ENCODE results near the gene MYL5.

The MYL5 gene

GRCh38 chr4:632926-633325, 41.4 kb upstream of the MYL5 start:
- no peaks in the 10 kb centered on the region for H3K79me2 ChIP-seq (ENCODE audit: control insufficient read depth, insufficient read depth, low read length, poor library complexity)
- WGBS (ENCODE audit: extremely low coverage, insufficient coverage, insufficient read length) = no CpG with 5 or more reads among the region's 6 CpGs
- H4K91ac ChIP-seq (ENCODE audit: low read depth, low read length) = no peak overlapping the region
- H3K9ac ChIP-seq (ENCODE audit: low read length) = no peak overlapping the region
- H3K14ac ChIP-seq (ENCODE audit: low read length) = no peak overlapping the region
- H3K18ac ChIP-seq (ENCODE audit: low read length) = no peak overlapping the region
- H4K8ac ChIP-seq (ENCODE audit: low read depth, low read length) = no peak overlapping the region
- H4K12ac ChIP-seq (ENCODE audit: low read depth, low read length) = no peak overlapping the region
- no peak overlapping the region for H2BK5ac ChIP-seq (ENCODE audit: low read depth, low read length, poor library complexity)
- no peaks in the 10 kb centered on the region for H3K27me3 ChIP-seq (ENCODE audit: insufficient read depth, low read length)
- DNase-seq = peak in 1 of 2 donors; percentile 13
- H2BK12ac ChIP-seq (ENCODE audit: low read length) = no peak overlapping the region
- H3K4me2 ChIP-seq (ENCODE audit: low read length) = no peak overlapping the region
- no peaks in the 10 kb centered on the region for H3K79me1 ChIP-seq (ENCODE audit: low read length)
- H3K9me3 ChIP-seq (ENCODE audit: insufficient read depth, low read depth, low read length) = peaks cover 23% of the 10 kb centered on the region
- H2AFZ ChIP-seq (ENCODE audit: insufficient read depth, low read length, poor library complexity) = no peak overlapping the region
- H3K36me3 ChIP-seq (ENCODE audit: control insufficient read depth in 1 of 2, insufficient read depth in 2 of 2, low read length in 2 of 2) = no peaks in the 10 kb centered on the region
- H2AK5ac ChIP-seq (ENCODE audit: low read length) = no peak overlapping the region
- H3K4me1 ChIP-seq (ENCODE audit: control insufficient read depth in 1 of 2, insufficient read depth in 2 of 2, low read length in 2 of 2) = no peaks in the 10 kb centered on the region
- H3K4me3 ChIP-seq (ENCODE audit: low read depth, low read length) = no peak overlapping the region
- no peak overlapping the region for H3K4ac ChIP-seq (ENCODE audit: low read depth, low read length)
- no peak overlapping the region for H3K27ac ChIP-seq (ENCODE audit: low read depth, low read length)
- H3K23ac ChIP-seq (ENCODE audit: low read length) = no peak overlapping the region
- no peak overlapping the region for H2BK120ac ChIP-seq (ENCODE audit: insufficient read depth, low read length, poor library complexity)

- Histone ChIP-seq H3K4ac (ENCODE audit: low read depth, low read length) (no peak overlapping the region), H4K91ac (ENCODE audit: low read depth, low read length) (no peak overlapping the region), H3K4me3 (ENCODE audit: low read depth, low read length) (no peak overlapping the region), H3K36me3 (ENCODE audit: control insufficient read depth in 1 of 2, insufficient read depth in 2 of 2, low read length in 2 of 2) (no peaks in the 10 kb centered on the region), H3K4me2 (ENCODE audit: low read length) (no peak overlapping the region), H2BK12ac (ENCODE audit: low read length) (no peak overlapping the region), H3K27me3 (ENCODE audit: insufficient read depth, low read length) (no peaks in the 10 kb centered on the region), H2AFZ (ENCODE audit: insufficient read depth, low read length, poor library complexity) (no peak overlapping the region), H3K9ac (ENCODE audit: low read length) (no peak overlapping the region), H3K9me3 (ENCODE audit: insufficient read depth, low read depth, low read length) (peaks cover 23% of the 10 kb centered on the region), H4K12ac (ENCODE audit: low read depth, low read length) (no peak overlapping the region), H3K79me1 (ENCODE audit: low read length) (no peaks in the 10 kb centered on the region), H3K18ac (ENCODE audit: low read length) (no peak overlapping the region), H3K27ac (ENCODE audit: low read depth, low read length) (no peak overlapping the region), H2AK5ac (ENCODE audit: low read length) (no peak overlapping the region), H3K4me1 (ENCODE audit: control insufficient read depth in 1 of 2, insufficient read depth in 2 of 2, low read length in 2 of 2) (no peaks in the 10 kb centered on the region), H3K79me2 (ENCODE audit: control insufficient read depth, insufficient read depth, low read length, poor library complexity) (no peaks in the 10 kb centered on the region), H3K14ac (ENCODE audit: low read length) (no peak overlapping the region), H4K8ac (ENCODE audit: low read depth, low read length) (no peak overlapping the region), H3K23ac (ENCODE audit: low read length) (no peak overlapping the region), H2BK120ac (ENCODE audit: insufficient read depth, low read length, poor library complexity) (no peak overlapping the region), H2BK5ac (ENCODE audit: low read depth, low read length, poor library complexity) (no peak overlapping the region)
- WGBS (ENCODE audit: extremely low coverage, insufficient coverage, insufficient read length) = no CpG with 5 or more reads among the region's 9 CpGs
- DNase-seq = no peak
Measured at GRCh38 chr4:633406-633805, 40.9 kb upstream of the MYL5 start.

GRCh38 chr4:633976-634598, 40.3 kb upstream of the MYL5 start:
- Histone ChIP-seq H3K23ac (ENCODE audit: low read length) (no peak overlapping the region), H4K12ac (ENCODE audit: low read depth, low read length) (no peak overlapping the region), H4K8ac (ENCODE audit: low read depth, low read length) (no peak overlapping the region), H3K27me3 (ENCODE audit: insufficient read depth, low read length) (no peaks in the 10 kb centered on the region), H4K91ac (ENCODE audit: low read depth, low read length) (no peak overlapping the region), H3K14ac (ENCODE audit: low read length) (no peak overlapping the region), H2AK5ac (ENCODE audit: low read length) (no peak overlapping the region), H2AFZ (ENCODE audit: insufficient read depth, low read length, poor library complexity) (no peak overlapping the region), H3K4me3 (ENCODE audit: low read depth, low read length) (no peak overlapping the region), H3K4me1 (ENCODE audit: control insufficient read depth in 1 of 2, insufficient read depth in 2 of 2, low read length in 2 of 2) (no peaks in the 10 kb centered on the region), H3K18ac (ENCODE audit: low read length) (no peak overlapping the region), H3K4ac (ENCODE audit: low read depth, low read length) (no peak overlapping the region), H3K79me1 (ENCODE audit: low read length) (no peaks in the 10 kb centered on the region), H2BK5ac (ENCODE audit: low read depth, low read length, poor library complexity) (no peak overlapping the region), H3K27ac (ENCODE audit: low read depth, low read length) (no peak overlapping the region), H3K9ac (ENCODE audit: low read length) (no peak overlapping the region), H3K9me3 (ENCODE audit: insufficient read depth, low read depth, low read length) (peaks cover 23% of the 10 kb centered on the region), H3K36me3 (ENCODE audit: control insufficient read depth in 1 of 2, insufficient read depth in 2 of 2, low read length in 2 of 2) (no peaks in the 10 kb centered on the region), H2BK120ac (ENCODE audit: insufficient read depth, low read length, poor library complexity) (no peak overlapping the region), H2BK12ac (ENCODE audit: low read length) (no peak overlapping the region), H3K4me2 (ENCODE audit: low read length) (no peak overlapping the region), H3K79me2 (ENCODE audit: control insufficient read depth, insufficient read depth, low read length, poor library complexity) (no peaks in the 10 kb centered on the region)
- no CpG with 5 or more reads among the region's 15 CpGs for WGBS (ENCODE audit: extremely low coverage, insufficient coverage, insufficient read length)
- no peak for DNase-seq

GRCh38 chr4:634599-634985, 39.8 kb upstream of the MYL5 start:
- Histone ChIP-seq H3K18ac (ENCODE audit: low read length) (no peak overlapping the region), H3K14ac (ENCODE audit: low read length) (no peak overlapping the region), H3K27ac (ENCODE audit: low read depth, low read length) (no peak overlapping the region), H3K9ac (ENCODE audit: low read length) (no peak overlapping the region), H3K4me3 (ENCODE audit: low read depth, low read length) (no peak overlapping the region), H4K8ac (ENCODE audit: low read depth, low read length) (no peak overlapping the region), H4K91ac (ENCODE audit: low read depth, low read length) (no peak overlapping the region), H2AFZ (ENCODE audit: insufficient read depth, low read length, poor library complexity) (no peak overlapping the region), H3K23ac (ENCODE audit: low read length) (no peak overlapping the region), H3K36me3 (ENCODE audit: control insufficient read depth in 1 of 2, insufficient read depth in 2 of 2, low read length in 2 of 2) (no peaks in the 10 kb centered on the region), H3K4me2 (ENCODE audit: low read length) (no peak overlapping the region), H4K12ac (ENCODE audit: low read depth, low read length) (no peak overlapping the region), H2BK120ac (ENCODE audit: insufficient read depth, low read length, poor library complexity) (no peak overlapping the region), H3K9me3 (ENCODE audit: insufficient read depth, low read depth, low read length) (peaks cover 23% of the 10 kb centered on the region), H3K4me1 (ENCODE audit: control insufficient read depth in 1 of 2, insufficient read depth in 2 of 2, low read length in 2 of 2) (no peaks in the 10 kb centered on the region), H2BK12ac (ENCODE audit: low read length) (no peak overlapping the region), H2AK5ac (ENCODE audit: low read length) (no peak overlapping the region), H3K79me2 (ENCODE audit: control insufficient read depth, insufficient read depth, low read length, poor library complexity) (no peaks in the 10 kb centered on the region), H2BK5ac (ENCODE audit: low read depth, low read length, poor library complexity) (no peak overlapping the region), H3K4ac (ENCODE audit: low read depth, low read length) (no peak overlapping the region), H3K79me1 (ENCODE audit: low read length) (no peaks in the 10 kb centered on the region), H3K27me3 (ENCODE audit: insufficient read depth, low read length) (no peaks in the 10 kb centered on the region)
- DNase-seq = no peak
- no CpG with 5 or more reads among the region's 23 CpGs for WGBS (ENCODE audit: extremely low coverage, insufficient coverage, insufficient read length)

Data from trophoblast cell (in vitro differentiated cells and primary cell).